Liver (tissue), 9 donors: Measurements from ENCODE around the gene CABLES1. TPM values are rescaled to one million over a fixed set of nuclear protein-coding genes. Genes with fewer than 3 reads are reported as not detected.

Experiments
- DNase-seq: peaks from one replicate; pipeline ENCODE4 v3.0.0-alpha.2; 2017; ENCODE audit warnings: low spot score
- H3K27ac ChIP-seq, 2 donors: one replicate each; pipeline ENCODE4 v1.7.0; 2013; ENCODE audit warnings: inconsistent platforms in 2 of 2, low read length in 2 of 2, control low read depth in 1 of 2, low read depth in 1 of 2, mild to moderate bottlenecking in 1 of 2
- H3K27me3 ChIP-seq, 4 donors: one replicate each; pipeline versions ENCODE4 v1.6.1 to v1.7.0; 2013; ENCODE audit warnings: low read length in 3 of 4, inconsistent platforms in 1 of 4, mild to moderate bottlenecking in 1 of 4, moderate library complexity in 1 of 4; ENCODE audit not compliant: control insufficient read depth in 4 of 4, insufficient read depth in 4 of 4
- H3K36me3 ChIP-seq, 4 donors: one replicate each; pipeline versions ENCODE4 v1.6.1 to v1.7.0; 2013; ENCODE audit warnings: low read length in 3 of 4, mild to moderate bottlenecking in 3 of 4, low read depth in 1 of 4, moderate library complexity in 1 of 4; ENCODE audit not compliant: control insufficient read depth in 4 of 4, insufficient read depth in 3 of 4
- H3K4me1 ChIP-seq, 4 donors: one replicate each; pipeline versions ENCODE4 v1.6.1 to v1.7.0; 2013; ENCODE audit warnings: low read length in 3 of 4, mild to moderate bottlenecking in 3 of 4, moderate library complexity in 1 of 4; ENCODE audit not compliant: control insufficient read depth in 4 of 4, insufficient read depth in 4 of 4
- H3K4me3 ChIP-seq, 3 donors: one replicate each; pipeline versions ENCODE4 v1.6.1 to v1.7.0; 2013; ENCODE audit warnings: low read length in 3 of 3, control low read depth in 1 of 3, low read depth in 1 of 3, mild to moderate bottlenecking in 1 of 3
- H3K9ac ChIP-seq, 2 donors: one replicate each; pipeline ENCODE4 v1.7.0; 2013; ENCODE audit warnings: low read length in 2 of 2, mild to moderate bottlenecking in 2 of 2, moderate library complexity in 2 of 2, control low read depth in 1 of 2, low read depth in 1 of 2
- H3K9me3 ChIP-seq, 4 donors: one replicate each; pipeline versions ENCODE4 v1.6.1 to v1.7.0; 2013; ENCODE audit warnings: low read length in 3 of 4; ENCODE audit not compliant: control insufficient read depth in 4 of 4
- FOXA2 ChIP-seq: IDR thresholded peaks from 2 replicates; pipeline ENCODE4 v1.6.1; 2016; ENCODE audit warnings: antibody characterized with exemption
- GABPA ChIP-seq, 2 donors: IDR thresholded peaks in 1 of 2; conservative IDR thresholded peaks in 1 of 2; 2 replicates each; pipeline ENCODE4 v1.6.1; 2016; ENCODE audit warnings: antibody characterized with exemption in 2 of 2, mild to moderate bottlenecking in 1 of 2, moderate library complexity in 1 of 2
- HNF4A ChIP-seq, 2 donors: conservative IDR thresholded peaks; 2 replicates each; pipeline ENCODE4 v1.6.1; 2016; ENCODE audit warnings: antibody characterized with exemption in 2 of 2, mild to moderate bottlenecking in 2 of 2
- HNF4G ChIP-seq: IDR thresholded peaks from 2 replicates; pipeline ENCODE4 v1.6.1; 2016; ENCODE audit warnings: antibody characterized with exemption
- JUND ChIP-seq, 2 donors: IDR thresholded peaks; 2 replicates each; pipeline ENCODE4 v1.6.1; 2016; ENCODE audit warnings: antibody characterized with exemption in 2 of 2
- NR2F2 ChIP-seq: IDR thresholded peaks from 2 replicates; pipeline ENCODE4 v1.6.1; 2016; ENCODE audit warnings: antibody characterized with exemption
- RAD21 ChIP-seq, 2 donors: IDR thresholded peaks; 2 replicates each; pipeline ENCODE4 v1.6.1; 2016; ENCODE audit warnings: antibody characterized with exemption in 2 of 2, mild to moderate bottlenecking in 2 of 2
- RXRA ChIP-seq, 2 donors: IDR thresholded peaks; 2 replicates each; pipeline ENCODE4 v1.6.1; 2017 to 2018; ENCODE audit warnings: antibody characterized with exemption in 2 of 2, mild to moderate bottlenecking in 1 of 2
- SP1 ChIP-seq: IDR thresholded peaks from 2 replicates; pipeline ENCODE4 v1.6.1; 2018; ENCODE audit warnings: antibody characterized with exemption, mild to moderate bottlenecking
- TAF1 ChIP-seq: conservative IDR thresholded peaks from 2 replicates; pipeline ENCODE4 v1.6.1; 2016; ENCODE audit warnings: antibody characterized with exemption, mild to moderate bottlenecking
- YY1 ChIP-seq: IDR thresholded peaks from 2 replicates; pipeline ENCODE4 v1.6.1; 2016; ENCODE audit warnings: antibody characterized with exemption, mild to moderate bottlenecking
- WGBS: extraction: QIAGEN DNeasy Blood & Tissue Kit; methylation state at CpG from one replicate; pipeline ENCODE4 v1.1.7; 2013; 5-methylcytosine and 5-hydroxymethylcytosine counted together
- polyA plus RNA-seq, 2 donors: library from polyadenylated mRNA; stranded (reverse) in 1 of 2; unstranded in 1 of 2; fragments of 200-250 nt in 1 of 2; fragments of >200 nt in 1 of 2; fragmentation: Nextera tagmentation in 1 of 2; extraction: Ambion mirVana in 1 of 2; gene quantifications; one replicate each; pipeline versions ENCODE4 v1.2.1 to v1.2.3, GENCODE V29; 2013 to 2015
- total RNA-seq, 2 donors: library from RNA; depleted of rRNA; stranded (reverse); fragments of >200 nt; gene quantifications; one replicate each; pipeline ENCODE4 v1.2.3, GENCODE V29; 2014
- TF ChIP-seq, protein P1 (sequence below): IDR thresholded peaks from 2 replicates; pipeline ENCODE4 v1.6.1; 2016; ENCODE audit warnings: antibody characterized with exemption
- TF ChIP-seq, protein P2 (sequence below): IDR thresholded peaks from 2 replicates; pipeline ENCODE4 v1.6.1; 2016; ENCODE audit warnings: antibody characterized with exemption
- TF ChIP-seq, protein P3 (sequence below): IDR thresholded peaks from 2 replicates; pipeline ENCODE4 v1.6.1; 2016; ENCODE audit warnings: antibody characterized with exemption, mild to moderate bottlenecking
- donor health status: healthy.
- donor health status: healthy.
- donor health status: healthy.
- donor health status: healthy.
- donor health status: healthy.

CABLES1 gene
- total and polyA plus RNA-seq, 4 donors: 3.3 to 8.9 (median 4.5) TPM

DNA sequence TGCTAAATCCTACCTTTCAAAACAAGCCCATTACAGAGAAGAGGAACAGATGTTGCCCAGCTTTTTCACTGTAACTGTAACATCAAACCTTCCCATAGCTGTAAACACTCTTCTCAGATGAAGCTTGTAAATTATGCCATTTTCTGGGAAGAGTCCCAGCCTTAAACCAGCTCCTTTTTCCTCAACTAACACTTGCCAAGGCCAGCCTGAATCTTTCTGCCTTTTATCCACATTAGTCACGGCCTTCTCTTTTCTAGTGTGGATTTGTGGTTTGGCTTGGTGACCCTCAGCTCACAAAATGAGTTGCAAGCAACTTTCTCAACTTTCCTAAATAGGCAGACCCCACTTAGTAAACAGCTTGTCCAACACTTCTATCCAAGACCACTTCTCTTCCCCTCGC, 90.2 kb downstream of the CABLES1 start:
- Histone ChIP-seq H3K9me3 (no peaks in the 10 kb centered on the region), H3K4me3 (no peak overlapping the region), H3K9ac (no peak overlapping the region), H3K27ac (peak overlapping the region in 1 of 2 donors; percentile 52), H3K27me3 (no peaks in the 10 kb centered on the region), H3K4me1 (no peaks in the 10 kb centered on the region), H3K36me3 (peaks cover 0 to 4% (median 2%) of the 10 kb centered on the region in 4 donors)
- no peak for TF ChIP-seq GABPA (IDR thresholded peaks at IDR 0.05 in 1 of 2, conservative IDR thresholded peaks at IDR 0.05 in 1 of 2)
- WGBS: 93% methylated on average over 2 of the region's 2 CpGs
- no peak for DNase-seq

DNA sequence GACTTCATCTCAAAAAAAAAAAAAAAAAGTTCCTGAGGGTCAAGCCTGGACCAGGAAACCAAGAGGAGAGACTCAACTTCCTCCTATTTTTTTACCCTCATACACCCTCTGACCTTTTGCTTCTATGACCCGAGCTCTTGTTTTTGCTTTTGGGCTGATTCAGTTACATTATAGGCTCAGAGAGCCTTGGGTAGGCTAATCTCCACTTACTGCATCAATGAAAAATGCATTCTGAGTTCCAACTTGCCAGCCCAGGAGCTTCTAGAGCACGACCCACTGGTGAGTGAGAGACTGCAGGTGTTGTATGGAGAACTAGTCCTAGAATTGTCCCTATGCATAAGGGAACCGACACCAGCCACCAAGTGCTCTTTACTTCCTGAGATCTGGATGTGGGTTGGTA, 91.1 kb downstream of the CABLES1 start:
- no peaks in the 10 kb centered on the region for H3K4me1 ChIP-seq

DNA sequence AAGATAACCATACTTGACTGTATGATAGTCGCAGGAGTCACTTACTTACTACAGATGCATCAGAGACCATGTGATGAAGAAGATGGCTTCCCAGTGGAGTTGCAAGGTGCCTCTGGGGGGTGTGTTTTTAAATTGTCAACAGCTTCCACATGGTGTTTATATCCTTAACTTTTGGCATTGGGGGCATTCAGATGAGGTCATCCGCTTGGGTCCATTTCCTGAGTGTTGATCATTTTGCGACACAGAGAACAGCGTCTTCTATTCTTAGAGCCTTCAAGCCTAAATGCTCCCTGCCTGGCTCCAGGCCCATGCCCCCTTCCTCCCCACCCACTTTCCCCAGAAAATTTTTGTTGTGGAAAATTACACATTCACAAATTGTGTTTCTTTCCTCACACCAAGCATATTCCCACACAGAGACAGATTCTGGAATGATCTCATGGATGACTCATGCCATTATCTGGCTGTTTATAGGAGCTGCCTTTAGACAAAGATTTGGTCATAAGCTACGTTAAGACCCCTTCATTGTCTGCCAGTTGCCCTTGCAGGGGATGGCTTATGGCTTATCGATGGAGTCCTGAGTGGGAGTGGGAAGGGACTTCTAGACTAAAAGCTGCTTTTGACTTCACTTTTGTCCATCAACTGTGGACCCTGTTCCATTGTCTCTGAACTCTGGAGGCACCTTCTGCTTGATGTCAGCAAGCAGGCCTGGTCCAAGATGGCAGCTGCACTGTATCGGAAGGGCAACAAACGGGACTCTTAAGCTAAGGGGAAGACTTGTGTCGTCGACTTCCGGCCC, 91.8 kb downstream of the CABLES1 start:
- 78% methylated on average over 11 of the region's 11 CpGs for WGBS

More for the DNA sequence above, 91.1 kb downstream of the CABLES1 start:
- H3K9me3 ChIP-seq: no peaks in the 10 kb centered on the region
- H3K4me3 ChIP-seq: no peak overlapping the region
- peak overlapping the region; percentile 44 to 59 for H3K27ac ChIP-seq
- WGBS: 77% methylated on average over 3 of the region's 3 CpGs
- DNase-seq: no peak
- TF ChIP-seq RXRA (IDR thresholded peaks at IDR 0.05) (peak; percentile 23 to 38), NR2F2 (peak; percentile 92), FOXA2 (no peak)
- H3K27me3 ChIP-seq: no peaks in the 10 kb centered on the region
- H3K9ac ChIP-seq: no peak overlapping the region
- peaks cover 0 to 4% (median 2%) of the 10 kb centered on the region in 4 donors for H3K36me3 ChIP-seq

More for the DNA sequence above, 91.8 kb downstream of the CABLES1 start:
- TF ChIP-seq HNF4A (conservative IDR thresholded peaks at IDR 0.05) (no peak), JUND (IDR thresholded peaks at IDR 0.05) (peak; percentile 62 to 74), GABPA (IDR thresholded peaks at IDR 0.05 in 1 of 2, conservative IDR thresholded peaks at IDR 0.05 in 1 of 2) (no peak), SP1 (no peak), RAD21 (IDR thresholded peaks at IDR 0.05) (no peak), YY1 (peak; percentile 6), TAF1 (no peak), RXRA (IDR thresholded peaks at IDR 0.05) (peak in 1 of 2 donors; percentile 10), HNF4G (no peak), NR2F2 (no peak), FOXA2 (no peak)
- TF ChIP-seq, protein P1, sequence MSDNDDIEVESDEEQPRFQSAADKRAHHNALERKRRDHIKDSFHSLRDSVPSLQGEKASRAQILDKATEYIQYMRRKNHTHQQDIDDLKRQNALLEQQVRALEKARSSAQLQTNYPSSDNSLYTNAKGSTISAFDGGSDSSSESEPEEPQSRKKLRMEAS: no peak
- TF ChIP-seq, protein P2, sequence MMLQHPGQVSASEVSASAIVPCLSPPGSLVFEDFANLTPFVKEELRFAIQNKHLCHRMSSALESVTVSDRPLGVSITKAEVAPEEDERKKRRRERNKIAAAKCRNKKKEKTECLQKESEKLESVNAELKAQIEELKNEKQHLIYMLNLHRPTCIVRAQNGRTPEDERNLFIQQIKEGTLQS: no peak
- TF ChIP-seq, protein P3, sequence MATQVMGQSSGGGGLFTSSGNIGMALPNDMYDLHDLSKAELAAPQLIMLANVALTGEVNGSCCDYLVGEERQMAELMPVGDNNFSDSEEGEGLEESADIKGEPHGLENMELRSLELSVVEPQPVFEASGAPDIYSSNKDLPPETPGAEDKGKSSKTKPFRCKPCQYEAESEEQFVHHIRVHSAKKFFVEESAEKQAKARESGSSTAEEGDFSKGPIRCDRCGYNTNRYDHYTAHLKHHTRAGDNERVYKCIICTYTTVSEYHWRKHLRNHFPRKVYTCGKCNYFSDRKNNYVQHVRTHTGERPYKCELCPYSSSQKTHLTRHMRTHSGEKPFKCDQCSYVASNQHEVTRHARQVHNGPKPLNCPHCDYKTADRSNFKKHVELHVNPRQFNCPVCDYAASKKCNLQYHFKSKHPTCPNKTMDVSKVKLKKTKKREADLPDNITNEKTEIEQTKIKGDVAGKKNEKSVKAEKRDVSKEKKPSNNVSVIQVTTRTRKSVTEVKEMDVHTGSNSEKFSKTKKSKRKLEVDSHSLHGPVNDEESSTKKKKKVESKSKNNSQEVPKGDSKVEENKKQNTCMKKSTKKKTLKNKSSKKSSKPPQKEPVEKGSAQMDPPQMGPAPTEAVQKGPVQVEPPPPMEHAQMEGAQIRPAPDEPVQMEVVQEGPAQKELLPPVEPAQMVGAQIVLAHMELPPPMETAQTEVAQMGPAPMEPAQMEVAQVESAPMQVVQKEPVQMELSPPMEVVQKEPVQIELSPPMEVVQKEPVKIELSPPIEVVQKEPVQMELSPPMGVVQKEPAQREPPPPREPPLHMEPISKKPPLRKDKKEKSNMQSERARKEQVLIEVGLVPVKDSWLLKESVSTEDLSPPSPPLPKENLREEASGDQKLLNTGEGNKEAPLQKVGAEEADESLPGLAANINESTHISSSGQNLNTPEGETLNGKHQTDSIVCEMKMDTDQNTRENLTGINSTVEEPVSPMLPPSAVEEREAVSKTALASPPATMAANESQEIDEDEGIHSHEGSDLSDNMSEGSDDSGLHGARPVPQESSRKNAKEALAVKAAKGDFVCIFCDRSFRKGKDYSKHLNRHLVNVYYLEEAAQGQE: no peak
- no peaks in the 10 kb centered on the region for H3K4me1 ChIP-seq
- no peak overlapping the region for H3K9ac ChIP-seq
- DNase-seq: no peak
- no peaks in the 10 kb centered on the region for H3K27me3 ChIP-seq
- no peak overlapping the region for H3K4me3 ChIP-seq
- H3K27ac ChIP-seq: peak overlapping the region; percentile 44 to 59
- H3K9me3 ChIP-seq: no peaks in the 10 kb centered on the region
- peaks cover 0 to 4% (median 0%) of the 10 kb centered on the region in 4 donors for H3K36me3 ChIP-seq
